ENCODE results near the gene HUNK.
"Not testable (repeated sequence)": the region's sequence is repeated elsewhere in the genome, so short reads cannot be mapped to it uniquely, and the experiment has no call there.

Gene HUNK

GRCh38 chr21:31872452-31873274, at the start of gene HUNK:
Gene HUNK, plus strand, starts transcription at chr21:31873020. Its CDS starts 655 bp downstream, at chr21:31873675.
- no peak for DNase-seq (ENCODE audit: low spot score)

- no peak for DNase-seq (ENCODE audit: low spot score)
Observed at GRCh38 chr21:31829736-31830472, 42.9 kb upstream of the HUNK start.

GRCh38 chr21:31830701-31831100, 42.1 kb upstream of the HUNK start:
- DNase-seq (ENCODE audit: low spot score), result no peak

DNA sequence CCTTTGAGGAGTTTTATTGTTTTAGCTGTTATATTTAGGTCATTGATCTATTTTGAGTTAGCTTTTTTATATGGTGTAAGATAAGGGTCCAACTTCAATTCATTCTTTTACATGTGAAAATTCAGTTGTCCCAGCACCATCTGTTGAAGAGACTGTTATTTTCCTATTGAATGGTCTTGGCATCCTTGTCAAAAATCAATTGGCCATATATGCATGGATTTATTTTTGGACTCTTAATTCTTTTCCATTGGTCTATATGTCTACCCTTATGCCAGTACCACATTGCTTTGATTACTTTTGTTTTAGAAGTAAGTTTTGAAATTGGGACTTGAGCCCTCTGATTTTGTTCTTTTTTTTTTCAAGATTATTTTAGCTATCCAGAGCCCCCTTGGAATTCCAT, 35.8 kb upstream of the HUNK start:
- DNase-seq (ENCODE audit: low spot score), result no peak

- no peak for DNase-seq (ENCODE audit: low spot score)
Observed at GRCh38 chr21:31837618-31838390, 35.0 kb upstream of the HUNK start.

- DNase-seq (ENCODE audit: low spot score), result no peak
Observed at GRCh38 chr21:31838586-31839355, 34.0 kb upstream of the HUNK start.

GRCh38 chr21:31844206-31844605, 28.6 kb upstream of the HUNK start:
- no peak for DNase-seq (ENCODE audit: low spot score)

GRCh38 chr21:31845151-31845729, 27.6 kb upstream of the HUNK start:
- no peak for DNase-seq (ENCODE audit: low spot score)

DNA sequence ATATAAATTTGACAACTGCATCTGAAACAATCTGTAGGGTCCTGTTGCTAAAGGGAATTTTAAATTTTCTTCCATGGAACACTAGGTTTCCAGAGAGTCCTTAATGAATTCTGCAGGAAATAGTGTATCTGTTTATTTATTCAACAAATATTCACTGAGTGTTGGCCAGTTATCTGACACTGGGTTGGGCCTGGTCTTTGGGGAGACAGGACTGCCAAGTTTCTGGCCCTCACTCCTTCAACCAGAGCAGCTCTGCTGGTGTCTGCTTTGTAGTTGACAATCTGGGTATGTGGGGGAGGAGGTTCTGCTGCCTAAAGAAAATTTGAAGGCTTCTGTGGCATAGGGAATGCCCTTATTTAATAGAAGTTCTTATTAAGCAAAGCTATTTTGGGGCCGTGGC, 26.1 kb upstream of the HUNK start:
- no peak for DNase-seq (ENCODE audit: low spot score)

- no peak for DNase-seq (ENCODE audit: low spot score)
Observed at GRCh38 chr21:31847761-31848160, 25.1 kb upstream of the HUNK start.

DNA sequence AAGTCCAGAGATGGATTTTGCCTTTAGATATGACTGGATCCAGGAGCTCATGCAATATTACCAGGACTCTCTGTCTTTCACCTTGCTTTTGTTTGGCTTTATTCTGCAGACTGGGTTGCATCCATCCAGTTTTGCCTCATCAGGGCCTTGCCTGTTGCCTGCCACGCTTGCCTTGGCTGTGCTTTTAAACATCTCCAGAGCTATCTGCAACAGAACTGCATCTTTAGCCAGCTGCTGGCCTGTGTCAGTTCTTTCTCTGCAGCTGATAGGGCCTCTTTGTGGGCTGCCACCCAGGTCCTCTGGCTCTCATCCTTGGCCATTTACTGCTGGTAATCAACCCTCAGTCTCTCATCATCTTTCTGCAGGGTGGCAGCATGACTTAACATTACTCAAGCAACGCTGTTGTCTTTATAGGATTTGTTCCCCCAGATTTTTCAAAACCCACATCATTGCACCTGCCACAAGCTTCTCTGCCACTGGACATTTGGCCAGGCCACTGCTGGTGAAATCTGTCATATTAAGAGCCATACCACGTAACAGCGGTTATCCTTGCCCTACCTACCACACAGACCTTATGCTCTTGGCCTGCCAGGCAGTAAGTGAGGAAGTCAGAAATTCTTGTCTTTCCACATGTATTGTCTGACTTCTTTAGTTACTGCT, 24.4 kb upstream of the HUNK start:
- DNase-seq (ENCODE audit: low spot score), result no peak

DNA sequence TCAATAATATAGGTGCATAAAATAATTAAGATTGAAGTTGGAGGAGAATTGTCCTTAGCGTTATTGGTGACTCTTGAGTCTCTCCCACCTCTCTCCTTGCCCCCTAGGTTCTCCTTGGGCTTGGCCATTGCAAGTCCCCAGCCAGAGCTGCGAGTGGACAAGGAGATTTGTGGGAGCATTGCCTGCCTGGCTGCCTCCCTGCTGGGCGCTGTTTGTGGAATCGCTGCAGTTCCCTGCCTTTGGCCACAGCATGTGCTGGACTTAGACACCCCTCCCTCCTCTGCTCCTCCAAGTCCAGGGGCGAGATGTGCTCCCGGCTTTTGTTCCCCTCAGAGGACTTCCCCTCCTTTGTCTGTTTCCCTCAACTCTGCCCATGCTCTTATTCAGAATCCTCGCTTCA, 21.9 kb upstream of the HUNK start:
- DNase-seq (ENCODE audit: low spot score), result no peak

DNA sequence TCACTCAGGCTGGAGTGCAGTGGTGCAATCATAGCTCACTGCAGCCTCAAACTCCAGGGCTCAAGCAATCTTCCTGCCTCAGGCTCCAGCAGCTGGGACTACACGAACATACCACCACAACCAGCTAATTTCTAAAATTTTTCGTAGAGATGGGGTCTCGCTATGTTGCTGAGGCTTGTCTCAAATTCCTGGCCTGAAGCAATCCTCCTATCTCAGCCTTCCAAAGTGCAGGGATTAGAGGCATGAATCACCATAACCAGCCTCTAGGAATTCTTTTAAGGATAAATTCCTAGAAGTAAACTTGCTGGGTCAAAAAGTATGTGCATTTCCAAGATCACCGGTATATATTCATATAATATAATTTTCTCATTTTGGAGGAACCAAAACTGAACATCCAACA, 17.6 kb upstream of the HUNK start:
- DNase-seq (ENCODE audit: low spot score), result no peak

DNA sequence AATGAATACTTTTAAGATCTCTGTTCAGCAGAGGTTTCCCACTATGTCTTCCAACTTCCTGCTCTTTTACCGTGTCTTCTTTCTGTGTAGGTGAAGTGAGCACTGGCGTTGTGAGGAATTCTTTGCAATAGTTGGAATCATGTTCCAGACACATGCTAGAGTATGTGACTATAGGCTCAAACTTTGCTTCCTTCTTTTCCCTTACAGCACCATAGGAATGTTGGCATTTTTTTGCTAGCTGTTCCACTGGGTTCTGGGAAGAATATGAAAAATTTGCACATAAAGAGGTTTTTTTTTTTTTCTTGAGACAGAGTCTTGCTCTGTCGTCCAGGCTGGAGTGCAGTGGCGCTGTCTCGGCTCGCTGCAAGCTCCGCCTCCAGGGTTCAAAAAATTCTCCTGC, 15.7 kb upstream of the HUNK start:
- no peak for DNase-seq (ENCODE audit: low spot score)

DNA sequence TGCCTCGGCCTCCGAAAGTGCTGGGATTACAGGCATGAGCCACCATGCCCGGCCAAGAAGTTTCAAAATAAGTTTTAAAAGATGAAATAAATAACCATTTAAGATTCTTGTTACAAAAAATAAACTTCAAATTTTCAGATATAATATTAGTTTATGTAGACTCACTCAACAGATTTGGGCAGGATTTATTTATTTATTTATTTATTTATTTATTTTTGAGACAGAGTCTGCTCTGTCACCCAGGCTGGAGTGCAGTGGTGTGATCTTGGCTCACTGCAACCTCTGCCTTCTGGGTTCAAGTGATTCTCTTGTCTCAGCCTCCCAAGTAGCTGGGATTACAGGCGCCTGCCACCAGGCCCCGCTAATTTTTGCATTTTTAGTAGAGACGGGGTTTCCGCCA, 15.2 kb upstream of the HUNK start:
- DNase-seq (ENCODE audit: low spot score), result not testable (repeated sequence)

GRCh38 chr21:31860851-31861250, 12.0 kb upstream of the HUNK start:
- DNase-seq (ENCODE audit: low spot score), result no peak

DNA sequence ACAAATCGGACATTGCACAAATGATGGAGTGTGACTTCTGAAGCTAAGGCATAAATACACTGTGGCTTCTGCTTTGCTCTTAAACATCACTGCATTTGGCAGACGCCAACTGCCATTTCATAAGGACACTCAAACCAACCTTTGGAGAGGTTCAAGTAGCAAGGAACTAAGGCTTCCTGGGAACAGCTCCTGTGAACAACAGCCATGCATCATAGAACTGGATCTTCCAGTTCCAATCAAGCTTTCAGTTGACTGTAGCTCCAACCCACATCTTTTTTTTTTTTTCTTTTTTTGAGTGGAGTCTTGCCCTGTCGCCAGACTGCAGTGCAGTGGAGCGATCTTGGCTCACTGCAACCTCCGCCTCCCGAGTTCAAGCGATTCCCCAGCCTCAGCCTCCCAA, 10.7 kb upstream of the HUNK start:
- DNase-seq (ENCODE audit: low spot score), result no peak

DNA sequence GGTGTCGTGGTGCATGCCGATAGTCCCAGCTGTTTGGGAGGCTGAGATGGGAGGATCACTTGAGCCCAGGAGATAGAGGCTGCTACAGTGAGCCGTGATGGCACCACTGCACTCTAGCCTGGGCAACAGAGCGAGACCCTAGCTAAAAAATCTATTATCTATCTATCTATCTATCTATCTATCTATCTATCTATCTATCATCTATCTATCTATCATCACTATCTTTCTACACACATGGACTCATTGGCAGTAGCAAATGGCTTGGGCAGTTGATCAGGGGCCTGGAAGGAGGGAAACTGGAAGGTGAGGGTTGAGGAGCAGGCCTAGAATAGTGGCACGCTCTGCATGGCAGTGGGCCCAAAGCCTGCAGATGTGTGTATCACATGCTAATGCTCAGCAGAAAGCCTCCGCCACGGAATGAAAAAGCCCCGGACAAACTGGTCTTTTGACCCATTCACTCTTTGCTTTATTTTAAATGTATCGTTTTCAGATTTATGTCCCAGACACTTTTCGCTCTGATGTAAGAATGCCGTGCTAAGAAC, 7.3 kb upstream of the HUNK start:
- no peak for DNase-seq (ENCODE audit: low spot score)

- peak; percentile 58 for DNase-seq (ENCODE audit: low spot score)
Observed at GRCh38 chr21:31866077-31866511, 6.7 kb upstream of the HUNK start.

DNA sequence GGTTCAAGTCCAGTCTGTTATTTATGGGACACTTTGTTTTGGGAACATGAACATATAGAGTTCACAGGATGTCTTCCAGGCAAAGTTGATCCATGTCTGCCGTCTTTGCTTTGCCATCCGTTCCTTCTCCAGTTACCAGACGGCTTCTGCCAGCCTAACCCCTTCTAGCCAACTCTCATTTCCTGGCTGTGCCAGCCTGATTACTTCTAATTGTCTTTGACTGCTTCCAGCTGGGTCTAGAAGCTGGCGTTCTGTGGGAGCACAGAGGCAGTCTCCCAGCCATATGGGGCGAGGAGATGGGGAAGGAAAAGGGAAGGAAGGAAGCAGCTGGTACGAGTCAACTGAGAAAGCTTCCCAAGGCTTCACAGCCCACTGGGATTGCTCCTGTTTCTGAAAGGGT, 3.1 kb upstream of the HUNK start:
- DNase-seq (ENCODE audit: low spot score), result no peak
